DMS 273 (cell line): ENCODE measurements around the gene CCL4L2.
"Not testable (repeated sequence)": the region's sequence is repeated elsewhere in the genome, so short reads cannot be mapped to it uniquely, and the experiment has no call there.

Experiments used
- DNase-seq: peaks from one replicate; lab custom pipeline; 2025; ENCODE audit not compliant: unreplicated experiment; lab: John Stamatoyannopoulos, UW

Gene CCL4L2

DNA sequence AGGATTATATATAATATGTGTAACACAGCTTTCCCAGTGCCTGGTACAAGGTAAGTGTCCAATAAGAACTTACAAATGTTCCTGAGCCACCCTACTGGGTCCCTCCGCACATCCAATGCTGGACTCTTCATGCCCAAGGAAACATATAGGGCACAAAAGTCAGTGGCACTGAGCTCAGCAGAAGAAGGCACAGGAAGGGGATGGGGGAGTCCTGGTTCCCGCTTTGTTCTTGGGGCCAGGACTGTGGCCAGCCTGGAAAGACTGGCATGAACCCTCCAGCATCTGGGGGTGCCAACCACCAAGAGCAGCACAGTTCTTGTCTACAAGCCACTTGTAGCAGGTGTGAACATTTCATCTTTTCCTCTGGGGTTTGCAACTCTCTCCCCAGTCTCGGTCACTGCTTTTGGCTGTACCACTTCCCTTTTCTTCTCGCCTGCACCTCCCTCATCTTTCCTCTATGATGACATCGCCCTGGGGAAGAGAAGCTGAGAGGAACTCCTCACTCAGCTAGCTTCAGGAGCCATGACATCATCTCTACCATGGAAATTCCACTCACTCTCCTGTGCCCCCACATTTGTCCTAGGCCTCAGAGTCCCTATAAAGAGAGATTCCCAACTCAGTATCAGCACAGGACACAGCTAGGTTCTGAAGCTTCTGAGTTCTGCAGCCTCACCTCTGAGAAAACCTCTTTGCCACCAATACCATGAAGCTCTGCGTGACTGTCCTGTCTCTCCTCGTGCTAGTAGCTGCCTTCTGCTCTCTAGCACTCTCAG lies at the start of gene CCL4L2:
TSS of gene CCL4L2 (plus strand) at position 625 of the 773 bp plus-strand sequence.
- DNase-seq: not testable (repeated sequence)

DNA sequence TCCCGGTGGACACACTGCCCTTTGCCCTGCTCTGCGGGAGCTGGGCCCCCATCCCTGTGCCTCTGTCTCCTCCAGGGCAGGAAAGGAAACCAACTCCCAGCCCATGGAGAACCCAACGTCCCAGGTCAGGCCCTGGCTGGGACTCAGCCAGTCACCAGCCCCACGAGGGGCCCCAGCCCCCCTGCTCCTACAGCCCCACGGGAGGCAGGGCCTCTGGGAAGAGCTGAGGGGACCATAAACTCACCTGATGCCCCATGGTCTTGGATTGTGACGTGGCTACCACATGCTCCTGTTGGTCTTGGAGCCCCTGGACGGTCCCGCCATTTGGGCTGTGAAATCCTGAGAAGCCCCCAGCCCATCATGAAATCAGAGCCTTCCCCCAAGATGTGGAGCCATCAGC lies 42.0 kb upstream of the CCL4L2 start:
- DNase-seq: not testable (repeated sequence)

DNA sequence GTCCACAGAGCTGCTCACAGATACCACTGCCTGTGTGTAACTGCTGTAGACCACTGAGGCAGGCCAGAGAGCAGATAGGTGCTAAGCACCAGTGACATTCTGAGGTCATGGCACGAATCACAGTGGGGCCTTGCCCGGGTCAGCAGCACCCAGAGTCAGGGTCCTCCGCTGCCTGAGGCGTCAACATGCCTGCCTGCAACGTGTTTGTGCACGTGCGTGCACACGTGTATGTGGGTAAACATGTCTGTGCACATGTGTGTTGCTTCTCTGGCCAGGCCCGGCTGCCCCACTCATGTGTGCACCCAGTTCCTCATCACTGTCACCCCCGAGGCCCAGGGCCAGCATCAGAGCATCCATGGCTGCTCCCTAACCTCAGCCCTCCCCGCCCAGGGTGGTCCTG lies 34.3 kb upstream of the CCL4L2 start, which contains the start of gene TBC1D3B:
TSS of gene TBC1D3B (minus strand) at position 101 of the 400 bp plus-strand sequence. CDS start 1,586 bp downstream, outside the sequence.
- DNase-seq: not testable (repeated sequence)

DNA sequence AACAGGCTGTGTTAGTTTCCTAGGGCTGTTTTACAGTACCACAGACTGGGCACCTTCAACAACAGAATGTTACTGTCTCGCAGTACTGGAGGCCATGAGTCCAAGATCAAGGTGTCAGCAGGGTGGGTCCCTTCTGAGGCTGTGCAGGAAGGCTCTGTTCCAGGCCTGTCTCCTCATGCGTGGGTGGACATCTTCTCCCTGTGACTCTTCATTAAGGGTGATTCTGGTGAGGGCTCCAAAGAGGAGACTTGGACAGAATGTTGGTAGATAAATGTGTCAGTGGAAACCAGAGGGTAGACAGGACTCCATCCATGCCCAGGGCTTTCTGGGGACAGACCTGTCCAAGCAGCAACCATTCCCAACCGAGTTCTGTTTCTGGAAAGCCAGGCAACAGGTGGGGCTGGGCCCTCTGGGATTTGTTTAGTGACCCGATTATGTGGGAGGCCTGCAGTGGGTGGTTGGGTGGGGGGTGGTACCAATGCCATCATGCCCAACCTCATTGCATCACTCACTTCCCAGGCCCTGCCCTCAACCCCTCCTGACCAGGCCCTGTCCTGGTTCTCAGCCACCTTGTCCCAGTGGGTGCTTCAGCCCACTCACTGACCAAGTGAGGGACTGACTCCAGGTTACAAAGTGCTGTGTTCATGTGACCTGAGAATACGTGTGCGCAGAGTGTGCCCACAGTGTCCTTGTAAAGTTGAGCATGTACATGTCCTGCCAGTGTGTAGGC lies 29.3 kb upstream of the CCL4L2 start:
- DNase-seq: not testable (repeated sequence)

DNA sequence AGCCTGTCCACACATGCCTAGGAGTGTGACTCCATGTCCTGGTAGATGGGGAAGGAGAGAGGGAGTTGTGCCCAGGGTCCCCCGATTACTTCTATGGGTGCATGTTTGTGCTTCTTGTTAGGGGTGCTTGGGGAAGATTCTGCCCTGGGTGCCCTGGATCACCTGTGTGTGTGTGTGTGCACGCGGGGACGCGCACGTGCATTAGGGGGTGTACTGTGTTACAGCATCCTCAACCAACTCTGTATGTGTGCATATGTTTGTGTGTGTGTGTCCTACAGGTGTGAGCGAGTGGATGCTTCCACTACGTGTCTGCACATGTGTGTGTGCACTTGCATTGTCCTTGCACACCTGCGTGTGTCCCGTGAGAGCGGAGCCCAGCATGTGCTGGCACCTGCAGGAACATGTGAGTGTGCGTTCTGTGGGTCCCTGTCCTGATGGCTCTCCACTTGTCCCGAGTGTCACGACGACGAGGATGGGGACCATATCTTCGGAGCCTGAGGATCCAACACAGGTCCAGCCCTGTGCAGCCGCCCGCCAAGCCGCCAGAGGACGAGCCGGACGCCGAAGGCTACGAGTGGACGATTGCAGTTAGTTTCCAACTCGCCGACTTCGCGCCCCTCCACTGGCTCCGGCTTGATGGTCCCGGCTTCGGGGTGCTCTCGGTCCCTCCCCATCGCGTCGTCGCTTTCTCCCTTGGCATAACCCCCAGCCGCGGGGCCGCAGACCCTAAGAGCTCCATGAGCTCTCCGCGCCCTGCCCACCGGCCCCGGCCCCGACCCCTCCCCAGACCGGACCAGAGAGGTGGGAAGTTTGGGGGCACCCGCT lies 28.5 kb upstream of the CCL4L2 start:
- no peak for DNase-seq

DNA sequence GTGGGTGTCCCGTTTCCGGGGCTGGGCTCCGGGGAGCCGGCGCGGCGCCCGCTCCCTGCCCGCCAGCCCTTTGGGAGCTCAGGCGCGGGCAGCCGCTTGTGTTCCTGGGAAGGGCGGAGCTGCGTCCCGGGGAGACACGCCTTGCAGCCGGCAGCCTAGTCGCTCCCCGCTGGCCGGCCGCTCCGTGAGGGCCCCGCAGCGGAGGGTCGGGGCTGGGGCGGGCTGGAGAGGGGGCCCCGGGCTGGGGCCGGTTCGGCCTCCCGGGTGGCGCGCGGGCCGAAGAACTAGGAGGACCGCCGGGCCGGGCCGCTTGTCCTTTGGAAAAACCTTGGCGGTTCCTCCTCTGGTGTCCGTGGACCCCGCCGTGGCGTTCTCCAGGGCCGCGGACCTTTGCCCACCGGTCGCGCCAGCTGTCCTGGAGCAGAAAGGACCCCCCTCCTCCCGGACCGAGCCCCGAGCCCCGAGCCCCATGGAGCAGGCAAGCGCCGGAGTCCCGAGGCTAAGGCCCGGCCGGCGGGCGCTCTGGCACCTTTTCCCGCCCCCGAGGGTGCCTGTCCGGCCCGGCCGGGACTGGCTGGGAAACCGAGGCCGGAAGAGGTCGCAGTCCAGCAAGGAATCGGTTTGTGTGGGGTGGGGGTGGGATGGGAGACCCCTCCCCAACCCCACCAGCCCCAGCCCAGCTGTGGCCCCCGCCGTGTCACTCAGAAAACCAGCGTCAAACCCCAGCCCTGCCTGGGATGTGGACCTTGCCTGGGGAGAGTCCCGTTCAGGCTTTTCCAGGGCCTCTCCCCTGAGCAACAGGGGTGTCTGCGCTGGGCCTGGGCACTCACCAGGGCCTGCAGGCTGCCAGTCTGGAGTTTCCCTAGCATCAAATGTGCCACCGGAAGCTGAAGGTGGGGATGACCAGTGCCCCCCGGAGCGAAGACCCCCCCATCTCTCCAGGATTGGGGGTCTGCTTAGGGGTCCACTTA lies 27.6 kb upstream of the CCL4L2 start:
- peak; percentile 69 for DNase-seq

DNA sequence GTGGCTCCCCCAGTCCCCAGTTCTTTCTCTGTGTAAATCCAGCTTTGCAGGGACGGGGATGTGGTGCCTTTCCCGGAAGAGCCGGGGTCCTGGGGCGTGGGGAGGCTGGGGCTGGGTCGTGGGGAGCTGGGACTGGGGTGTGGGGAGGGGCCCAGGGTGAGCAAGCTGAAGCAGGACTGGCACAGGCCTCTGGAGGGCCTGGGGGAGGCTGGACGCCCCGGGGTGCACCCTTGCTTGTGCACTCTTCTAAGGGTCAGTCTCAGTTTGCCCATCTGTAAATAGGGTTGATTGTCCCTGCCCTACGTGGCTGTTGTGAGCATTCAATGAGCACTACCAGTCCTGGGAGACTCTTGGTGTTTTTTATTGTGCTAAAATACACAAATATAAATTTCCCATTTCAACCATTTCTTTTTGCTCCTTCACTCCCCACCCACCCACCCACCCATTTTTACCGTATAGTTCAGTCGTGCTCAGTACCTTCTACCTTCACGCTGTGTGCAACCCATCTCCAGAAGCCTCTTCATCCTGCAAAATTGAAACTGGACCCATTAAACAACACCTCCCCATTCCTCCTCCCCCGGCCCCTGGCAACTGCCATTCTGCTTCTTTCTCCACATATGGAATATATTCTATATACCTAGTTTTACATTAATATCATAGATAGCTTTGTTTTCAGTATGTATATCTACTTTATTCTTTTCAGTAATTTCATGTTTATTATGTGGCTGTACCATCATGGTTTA lies 26.7 kb upstream of the CCL4L2 start:
- no peak for DNase-seq

DNA sequence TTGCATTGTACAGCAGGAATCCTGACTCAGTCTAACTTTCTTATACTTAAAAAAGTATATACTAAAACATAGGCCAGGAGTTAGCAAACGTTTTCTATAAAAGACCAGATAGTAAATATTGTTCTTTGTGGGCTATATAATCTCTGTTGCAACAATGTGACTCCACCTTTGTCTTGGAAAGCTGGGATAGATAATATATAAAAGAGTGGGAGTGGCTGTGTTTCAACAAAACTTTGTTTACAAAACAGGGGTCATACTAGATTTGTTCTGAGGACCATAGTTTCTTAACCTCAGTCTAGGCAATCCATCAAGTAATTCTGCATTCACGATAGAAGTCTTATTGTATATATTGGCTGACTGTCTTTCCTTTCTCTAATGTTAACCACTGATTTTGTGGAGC lies 25.4 kb upstream of the CCL4L2 start:
- no peak for DNase-seq

DNA sequence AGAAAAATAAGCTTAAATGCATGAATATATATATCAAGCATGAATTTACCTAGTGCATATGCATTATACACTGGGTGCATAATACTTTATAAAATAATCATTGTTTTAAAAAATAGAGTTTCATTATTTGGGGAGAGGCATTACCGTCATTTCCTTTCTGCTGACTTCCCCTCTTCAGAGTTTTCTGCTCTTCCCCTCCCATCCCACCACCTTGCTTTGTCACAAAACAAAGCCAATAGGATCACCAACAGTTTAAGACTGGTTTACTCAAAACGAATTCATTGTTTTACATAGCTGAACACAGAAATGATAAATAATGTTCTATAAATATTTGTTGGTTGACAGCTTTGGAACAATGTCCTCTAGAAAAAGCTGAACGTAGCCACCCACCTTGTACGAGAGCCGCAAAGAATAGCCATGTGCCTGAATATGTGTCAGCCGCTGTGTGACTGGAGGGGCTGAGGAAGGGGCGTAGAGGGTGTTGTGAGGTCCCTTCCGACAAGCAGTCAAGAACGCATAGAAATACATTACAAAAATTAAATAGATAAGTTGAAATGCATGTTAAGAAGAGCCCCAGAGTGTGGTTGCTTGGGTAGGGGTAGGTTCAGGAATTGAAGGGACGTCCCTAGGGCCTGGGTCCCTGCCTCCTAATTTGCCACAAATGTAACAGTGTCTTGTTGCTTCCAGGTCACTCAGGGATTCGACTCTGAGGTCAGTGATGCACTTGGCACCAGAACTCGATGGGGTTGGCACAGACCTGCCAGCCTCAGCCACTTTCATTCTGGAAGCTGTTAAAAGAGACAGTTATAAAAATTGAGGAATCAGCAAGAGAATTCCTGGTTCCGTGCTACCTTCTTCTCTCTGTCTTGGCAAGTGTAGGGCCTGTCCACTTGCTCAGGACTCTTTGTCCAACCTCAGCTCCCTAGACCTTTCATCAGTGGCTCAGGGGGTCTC lies 23.8 kb upstream of the CCL4L2 start:
- not testable (repeated sequence) for DNase-seq

DNA sequence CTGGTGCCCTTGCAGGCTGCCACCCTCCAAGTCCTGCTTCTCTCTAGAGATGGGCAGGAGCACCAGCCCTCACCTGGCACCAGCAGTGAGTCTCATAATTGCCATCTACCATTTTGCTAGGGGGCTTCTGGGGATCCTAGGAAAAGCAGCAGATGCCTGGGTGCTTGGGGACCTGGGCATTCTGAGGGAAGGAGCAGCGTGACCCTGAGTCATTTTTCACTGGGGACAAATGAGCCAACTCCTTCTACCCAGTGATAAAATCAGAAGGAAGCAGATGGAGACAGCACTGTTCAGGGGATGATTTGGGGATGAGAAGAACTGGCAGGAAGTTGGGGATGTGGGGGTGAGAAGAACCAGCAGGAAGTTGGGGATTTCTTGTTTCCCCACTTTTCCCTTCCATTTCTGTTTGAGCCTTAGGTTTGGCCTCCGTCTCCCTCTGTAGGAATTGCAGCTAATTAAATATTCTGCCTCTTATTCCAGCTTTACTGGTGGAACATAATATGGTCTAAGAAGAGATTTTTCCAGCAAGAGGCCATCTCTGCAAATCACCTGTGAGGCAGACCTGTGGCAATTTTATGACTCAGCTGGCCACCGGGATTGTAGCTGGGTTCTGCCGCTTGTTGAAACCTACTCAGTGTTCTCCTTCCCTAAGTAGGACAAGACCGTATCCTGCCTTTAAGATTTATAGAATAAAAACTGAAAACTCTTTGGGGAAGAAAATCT lies 22.8 kb upstream of the CCL4L2 start:
- DNase-seq: not testable (repeated sequence)

DNA sequence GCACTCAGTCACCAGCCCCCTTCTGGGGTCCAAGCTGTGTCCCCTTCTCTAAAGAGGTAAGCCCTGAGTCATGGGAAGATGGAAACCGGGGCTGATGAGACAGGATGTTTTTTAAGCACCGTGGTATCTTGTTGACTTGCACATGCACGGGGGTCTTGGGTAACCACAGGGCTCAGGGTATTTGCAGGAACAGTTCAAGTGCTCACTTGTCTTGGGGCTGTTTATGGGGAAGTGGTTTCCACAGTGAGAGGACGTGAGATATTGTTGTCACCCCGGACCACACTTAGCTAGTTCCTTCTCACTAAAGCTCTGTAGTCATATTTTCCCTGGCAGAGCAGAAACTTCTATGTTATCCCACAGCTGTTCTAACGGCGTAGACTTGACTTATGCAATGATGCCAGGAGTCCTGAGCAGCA lies 22.0 kb upstream of the CCL4L2 start:
- DNase-seq: no peak

DNA sequence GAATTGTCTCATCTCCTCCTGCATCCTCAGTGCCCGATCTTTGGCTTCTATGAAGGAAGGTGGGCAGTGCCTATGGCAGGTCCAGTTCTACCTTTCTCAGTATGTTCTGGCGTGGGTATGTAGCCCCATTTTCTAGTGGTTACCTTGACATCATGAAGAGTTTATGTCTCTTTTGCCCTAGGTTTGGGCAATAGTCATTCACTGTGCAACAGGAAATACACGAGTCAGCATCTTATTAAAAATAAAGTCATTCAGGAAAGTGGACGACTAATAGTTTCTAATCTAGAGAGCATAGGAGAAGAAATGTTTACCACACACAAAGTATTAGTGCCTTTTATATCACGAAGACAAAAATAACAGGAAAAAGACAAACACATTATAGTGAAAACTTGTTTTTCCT lies 20.9 kb upstream of the CCL4L2 start:
- not testable (repeated sequence) for DNase-seq

DNA sequence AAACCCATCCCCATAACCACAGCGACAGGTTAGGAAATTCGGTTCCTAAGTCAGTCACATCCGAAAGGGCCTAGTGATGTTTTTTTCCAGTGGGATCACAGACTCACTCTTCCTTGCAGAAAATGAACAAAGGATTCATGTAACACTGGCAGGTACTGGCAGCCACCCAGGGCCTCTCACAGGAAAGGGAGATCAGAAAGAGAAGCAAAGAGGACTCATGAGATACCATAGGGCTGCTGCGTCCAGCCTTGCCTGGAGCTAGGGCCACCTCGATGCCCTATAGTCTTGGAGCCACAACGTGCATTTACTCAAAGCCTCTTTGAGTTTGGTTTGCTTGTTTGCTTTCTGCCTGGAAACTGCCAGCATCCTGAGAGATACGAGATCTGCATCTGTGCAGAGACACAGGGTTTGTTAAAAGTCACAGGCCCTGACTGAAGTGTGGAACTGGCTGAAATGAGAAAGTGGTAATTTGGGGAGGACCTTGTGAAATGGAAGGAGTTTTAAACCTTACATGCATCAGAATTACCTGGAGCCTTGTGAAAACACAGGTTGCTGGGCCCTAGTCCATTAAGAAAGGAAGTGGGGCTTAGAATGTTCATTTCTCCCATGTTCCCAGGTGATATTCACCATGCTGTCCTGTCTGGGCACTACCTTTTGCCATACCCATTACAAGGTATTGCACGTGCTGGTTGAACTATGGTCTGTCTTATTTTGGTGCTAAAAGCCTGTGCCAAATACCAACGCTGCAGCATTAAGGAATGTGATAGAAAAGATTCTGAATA lies 20.1 kb upstream of the CCL4L2 start:
- not testable (repeated sequence) for DNase-seq

DNA sequence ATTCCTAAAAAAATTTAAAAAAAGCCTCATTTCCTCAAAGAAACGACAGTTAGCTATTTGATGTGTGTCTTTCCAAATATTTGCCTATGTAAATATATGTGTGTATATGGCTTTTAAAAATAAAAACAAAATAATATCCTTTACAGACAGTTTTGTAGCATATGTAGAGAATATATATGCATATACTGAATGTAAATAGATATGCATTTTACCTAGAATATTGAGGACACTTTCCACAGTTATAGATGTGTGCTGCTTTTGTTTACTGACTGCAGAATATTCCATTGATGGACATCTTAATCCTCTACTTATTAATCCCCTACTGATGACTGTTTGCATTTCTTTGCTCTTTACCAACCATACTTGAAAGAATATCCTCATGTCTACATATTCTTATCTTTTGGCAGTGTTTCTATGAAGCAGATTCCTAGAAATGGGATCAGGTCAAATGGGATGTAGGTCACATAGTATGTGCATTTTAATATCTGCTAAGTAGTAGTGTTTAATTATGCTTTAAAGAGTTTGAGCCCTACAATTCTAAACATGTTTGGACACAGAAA lies 17.6 kb upstream of the CCL4L2 start:
- DNase-seq: no peak

DNA sequence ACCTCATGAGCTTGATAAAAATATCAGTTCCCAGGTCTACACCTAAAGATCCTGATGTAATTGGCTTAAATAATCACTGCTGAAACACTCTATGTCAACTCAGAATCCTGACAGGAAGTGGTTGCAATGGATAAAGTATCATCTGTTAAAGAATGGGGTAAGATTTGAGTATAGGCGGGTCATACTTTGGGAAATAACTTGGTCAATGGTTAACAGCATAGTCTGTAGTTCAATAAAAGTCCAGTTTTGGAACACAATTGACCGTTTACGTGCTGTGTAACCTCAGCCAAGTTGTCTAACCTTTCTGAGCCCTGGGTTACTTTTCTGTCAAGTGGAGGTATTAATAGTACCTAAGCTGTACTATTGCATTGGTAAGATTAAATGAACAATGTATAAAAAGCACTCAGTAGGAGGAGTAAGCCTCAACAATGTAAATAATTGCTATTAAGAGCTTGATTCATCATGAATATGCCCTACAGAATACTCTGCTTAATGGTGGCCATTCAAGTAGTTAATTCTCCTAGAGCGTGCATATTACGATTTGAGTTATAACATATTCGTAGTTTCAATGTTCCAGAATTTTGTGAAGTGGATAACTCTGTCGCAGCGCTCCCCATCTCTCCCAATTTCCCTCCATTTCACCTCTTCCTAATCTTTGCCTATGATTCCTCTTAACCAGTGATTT lies 16.6 kb upstream of the CCL4L2 start:
- not testable (repeated sequence) for DNase-seq

DNA sequence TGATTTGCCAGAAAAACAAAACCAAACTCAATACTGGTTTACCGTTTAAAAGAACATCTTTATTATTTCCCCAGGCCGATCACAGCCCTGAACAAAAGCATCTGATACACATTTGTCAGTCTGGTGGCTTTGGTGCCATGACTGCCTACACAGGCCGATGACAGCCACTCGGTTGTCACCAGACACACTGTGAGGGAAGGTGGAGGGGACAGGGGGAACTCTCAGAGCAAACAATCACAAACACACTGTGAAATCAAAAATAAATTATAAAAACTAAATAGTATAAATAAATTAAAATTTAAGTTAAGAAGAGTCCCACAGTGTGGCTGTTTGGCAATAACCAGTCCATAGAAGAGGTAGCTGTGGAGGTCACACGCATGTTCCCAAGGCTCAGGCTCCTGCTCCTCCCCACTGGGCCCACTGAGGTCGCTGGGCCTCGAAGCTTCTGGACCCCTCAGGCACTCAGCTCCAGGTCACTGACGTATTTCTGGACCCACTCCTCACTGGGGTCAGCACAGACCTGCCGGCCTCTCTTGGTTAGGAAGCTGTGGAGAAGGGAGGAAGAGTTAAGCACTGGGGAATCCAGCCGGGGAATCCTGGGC lies 15.9 kb upstream of the CCL4L2 start:
- not testable (repeated sequence) for DNase-seq
